ENCODE data around the gene TNFRSF4. TPM values are rescaled to one million over a fixed set of nuclear protein-coding genes. Genes with fewer than 3 reads are reported as not detected.

Gene TNFRSF4
- total RNA-seq, 1 donor from 2014 or later, result 0.31 TPM

GRCh38 chr1:1219341-1219740 is 5.4 kb upstream of the TNFRSF4 start:
- no peak for TF ChIP-seq CTCF (conservative IDR thresholded peaks at IDR 0.05)
- Mint-ChIP-seq H3K4me3 (no peak overlapping the region), H3K9me3 (no peaks in the 10 kb centered on the region), H3K27me3 (no peaks in the 10 kb centered on the region), H3K27ac (no peak overlapping the region), H3K4me1 (ENCODE audit: unreplicated experiment) (no peaks in the 10 kb centered on the region), H3K36me3 (peaks cover 10% of the 10 kb centered on the region)
- no peak for DNase-seq (ENCODE audit: extremely low spot score, unreplicated experiment)

- H3K9me3 Mint-ChIP-seq, result no peaks in the 10 kb centered on the region
- H3K36me3 Mint-ChIP-seq, result peaks cover 10% of the 10 kb centered on the region
- no peak overlapping the region for H3K27ac Mint-ChIP-seq
- no peaks in the 10 kb centered on the region for H3K27me3 Mint-ChIP-seq
- no peaks in the 10 kb centered on the region for H3K4me1 Mint-ChIP-seq (ENCODE audit: unreplicated experiment)
- TF ChIP-seq CTCF (conservative IDR thresholded peaks at IDR 0.05), result no peak
- H3K4me3 Mint-ChIP-seq, result no peak overlapping the region
- no peak for DNase-seq (ENCODE audit: extremely low spot score, unreplicated experiment)
These were observed 4.7 kb upstream of the TNFRSF4 start for GRCh38 chr1:1218524-1219200.

- Mint-ChIP-seq H3K27ac (no peak overlapping the region), H3K9me3 (no peaks in the 10 kb centered on the region), H3K27me3 (no peaks in the 10 kb centered on the region), H3K4me3 (no peak overlapping the region), H3K36me3 (peaks cover 7% of the 10 kb centered on the region), H3K4me1 (ENCODE audit: unreplicated experiment) (no peaks in the 10 kb centered on the region)
- no peak for DNase-seq (ENCODE audit: extremely low spot score, unreplicated experiment)
- no peak for TF ChIP-seq CTCF (conservative IDR thresholded peaks at IDR 0.05)
These were observed 3.9 kb upstream of the TNFRSF4 start for GRCh38 chr1:1217621-1218523.

- DNase-seq (ENCODE audit: extremely low spot score, unreplicated experiment), result no peak
- no peak overlapping the region for H3K27ac Mint-ChIP-seq
- H3K27me3 Mint-ChIP-seq, result no peaks in the 10 kb centered on the region
- H3K4me3 Mint-ChIP-seq, result no peak overlapping the region
- H3K36me3 Mint-ChIP-seq, result peaks cover 4% of the 10 kb centered on the region
- no peaks in the 10 kb centered on the region for H3K4me1 Mint-ChIP-seq (ENCODE audit: unreplicated experiment)
- no peaks in the 10 kb centered on the region for H3K9me3 Mint-ChIP-seq
- TF ChIP-seq CTCF (conservative IDR thresholded peaks at IDR 0.05), result no peak
These were observed 3.0 kb upstream of the TNFRSF4 start for GRCh38 chr1:1216770-1217620.

- DNase-seq (ENCODE audit: extremely low spot score, unreplicated experiment), result no peak
- Mint-ChIP-seq H3K27ac (no peak overlapping the region), H3K36me3 (peaks cover 4% of the 10 kb centered on the region), H3K4me1 (ENCODE audit: unreplicated experiment) (no peaks in the 10 kb centered on the region), H3K9me3 (no peaks in the 10 kb centered on the region), H3K27me3 (no peaks in the 10 kb centered on the region), H3K4me3 (no peak overlapping the region)
- no peak for TF ChIP-seq CTCF (conservative IDR thresholded peaks at IDR 0.05)
These were observed 2.1 kb upstream of the TNFRSF4 start for GRCh38 chr1:1215881-1216605.
